Measurements from ENCODE around the gene RALGPS2. TPM values are rescaled to one million over a fixed set of nuclear protein-coding genes. Genes with fewer than 3 reads are reported as not detected.

The RALGPS2 gene
- total and polyA plus RNA-seq, 2 of the 8 experiments (the other 6 are each of a cell fraction or from before 2014, with no cell fraction given), result 6.7 to 38.0 TPM

DNA sequence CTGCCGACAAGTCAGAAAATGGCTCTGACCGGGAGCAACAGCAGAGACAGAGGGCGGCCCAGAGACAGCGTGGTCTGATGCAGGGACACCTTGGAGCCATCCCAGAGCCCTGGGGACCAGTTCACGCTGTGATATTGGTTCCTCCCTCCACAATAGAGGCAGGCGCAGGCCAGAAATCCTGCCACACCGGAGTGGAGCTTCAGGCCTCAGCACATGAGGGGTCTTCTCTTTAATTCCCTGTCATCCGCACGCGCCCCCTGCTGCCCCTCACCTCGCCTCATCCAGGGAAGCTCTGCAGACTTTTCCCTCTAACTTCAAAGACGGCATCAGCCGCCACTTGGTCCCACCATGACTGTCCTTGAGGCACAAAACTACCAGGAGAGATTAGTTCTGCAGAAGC, 221.4 kb downstream of the RALGPS2 start:
- Histone ChIP-seq H3K4me2 (ENCODE audit: insufficient read depth in 1 of 2, low read depth in 2 of 2, low read length in 2 of 2) (0 out of 4 replicates have a peak overlapping the region, but pooled peaks of 1 of the 2 experiments have one; percentile 16), H2BK15ac (ENCODE audit: low read length) (no peak overlapping the region), H3K9ac (replicated peaks in 1 of 4; ENCODE audit: extremely low read depth in 1 of 4, low read depth in 3 of 4, low read length in 3 of 4) (no peak overlapping the region), H3K9me3 (ENCODE audit: insufficient read depth in 2 of 2, low read depth in 1 of 2, low read length in 1 of 2) (no peaks in the 10 kb centered on the region), H3K36me3 (ENCODE audit: control insufficient read depth in 2 of 4, insufficient read depth in 4 of 4, low read length in 3 of 4) (no peaks in the 10 kb centered on the region), H3K56ac (replicated peaks; ENCODE audit: insufficient read length, low read depth, low read length) (no peak overlapping the region), H3K4ac (replicated peaks; ENCODE audit: insufficient read length, low read depth, low read length) (no peak overlapping the region), H3K14ac (ENCODE audit: insufficient read length) (no peak overlapping the region), H3K27ac (ENCODE audit: low read depth, low read length) (no peak overlapping the region), H2AK5ac (ENCODE audit: low read depth, low read length) (no peak overlapping the region), H2BK20ac (ENCODE audit: low read length) (no peak overlapping the region), H3K23me2 (ENCODE audit: low read depth, low read length) (peaks cover 2% of the 10 kb centered on the region; the same call in 1 of the 2 replicates), H3K4me1 (replicated peaks in 1 of 4; ENCODE audit: control insufficient read depth in 3 of 4, insufficient read depth in 4 of 4, low read length in 3 of 4) (peaks cover 0 to 5% (median 2%) of the 10 kb centered on the region in 4 experiments; a peak in 3 of 7 replicates), H4K5ac (ENCODE audit: insufficient read length, low read depth, low read length) (no peak overlapping the region), H4K91ac (replicated peaks; ENCODE audit: insufficient read length, low read length) (no peak overlapping the region), H3K23ac (ENCODE audit: insufficient read length) (no peak overlapping the region), H2BK120ac (replicated peaks; ENCODE audit: low read depth, low read length) (no peak overlapping the region), H3K4me3 (ENCODE audit: extremely low read depth in 1 of 4, insufficient read depth in 2 of 4, low read depth in 3 of 4, low read length in 4 of 4) (no peak overlapping the region), H3K18ac (ENCODE audit: extremely low read depth, low read length) (no peak overlapping the region), H4K8ac (ENCODE audit: extremely low read depth, insufficient read depth, low read length) (no peak overlapping the region; the same call in 1 of the 2 replicates), H3K27me3 (replicated peaks in 1 of 4; ENCODE audit: control insufficient read depth in 3 of 4, extremely low read depth in 1 of 4, insufficient read depth in 3 of 4, low read length in 3 of 4) (no peaks in the 10 kb centered on the region), H2AFZ (ENCODE audit: low read length) (peak overlapping the region; percentile 82), H2BK5ac (ENCODE audit: low read depth, low read length) (no peak overlapping the region), H4K20me1 (replicated peaks in 1 of 2; ENCODE audit: control insufficient read depth in 1 of 2, insufficient read depth in 2 of 2, low read length in 2 of 2) (no peaks in the 10 kb centered on the region), H3K79me2 (ENCODE audit: control insufficient read depth in 1 of 2, insufficient read depth in 2 of 2, low read length in 2 of 2) (no peaks in the 10 kb centered on the region), H2BK12ac (ENCODE audit: low read depth, low read length) (no peak overlapping the region), H3K79me1 (ENCODE audit: low read depth, low read length) (no peaks in the 10 kb centered on the region)
- ChIA-PET CTCF (ENCODE audit: partially characterized antibody) (interaction anchor here (0.7 to 2.0 kb wide), 7 partner anchors 9 to 374 kb away, joined by 3 to 12 read pairs (median 5); no protein-coding TSS in a partner anchor), POLR2A (ENCODE audit: partially characterized antibody) (no interaction called here)
- DNase-seq (ENCODE audit: low read depth in 1 of 2, low spot score in 2 of 2), result no peak
- 77% methylated on average over 13 of the region's 13 CpGs; no CpG with 5 or more reads in 1 of the 2 experiments for WGBS, 2 experiments (ENCODE audit: extremely low coverage in 1 of 2, insufficient coverage in 1 of 2, insufficient read length in 1 of 2, insufficient replicate concordance in 2 of 2, low coverage in 1 of 2, low lambda C conversion rate in 2 of 2, missing lambda C conversion rate in 1 of 2)
- FAIRE-seq, result no peak
- no peak for TF ChIP-seq PHF8 (conservative IDR thresholded peaks at IDR 0.05; ENCODE audit: low read depth, low read length)
